GM21515 (cell line): Measurements from ENCODE around the gene CYP2A6.
A peak's percentile ranks its signal among the peaks of the same experiment; 100 is the strongest.

Source experiments
- ATAC-seq: cut with Tn5 transposase; IDR thresholded peaks from one replicate; pipeline ENCODE4 v1.9.1; 2021; ENCODE audit not compliant: unreplicated experiment

The CYP2A6 gene

GRCh38 chr19:40803857-40804782 lies 46.1 kb downstream of the CYP2A6 start:
- no peak for ATAC-seq

- ATAC-seq, result no peak
Measured at GRCh38 chr19:40803170-40803856, 46.9 kb downstream of the CYP2A6 start.

DNA sequence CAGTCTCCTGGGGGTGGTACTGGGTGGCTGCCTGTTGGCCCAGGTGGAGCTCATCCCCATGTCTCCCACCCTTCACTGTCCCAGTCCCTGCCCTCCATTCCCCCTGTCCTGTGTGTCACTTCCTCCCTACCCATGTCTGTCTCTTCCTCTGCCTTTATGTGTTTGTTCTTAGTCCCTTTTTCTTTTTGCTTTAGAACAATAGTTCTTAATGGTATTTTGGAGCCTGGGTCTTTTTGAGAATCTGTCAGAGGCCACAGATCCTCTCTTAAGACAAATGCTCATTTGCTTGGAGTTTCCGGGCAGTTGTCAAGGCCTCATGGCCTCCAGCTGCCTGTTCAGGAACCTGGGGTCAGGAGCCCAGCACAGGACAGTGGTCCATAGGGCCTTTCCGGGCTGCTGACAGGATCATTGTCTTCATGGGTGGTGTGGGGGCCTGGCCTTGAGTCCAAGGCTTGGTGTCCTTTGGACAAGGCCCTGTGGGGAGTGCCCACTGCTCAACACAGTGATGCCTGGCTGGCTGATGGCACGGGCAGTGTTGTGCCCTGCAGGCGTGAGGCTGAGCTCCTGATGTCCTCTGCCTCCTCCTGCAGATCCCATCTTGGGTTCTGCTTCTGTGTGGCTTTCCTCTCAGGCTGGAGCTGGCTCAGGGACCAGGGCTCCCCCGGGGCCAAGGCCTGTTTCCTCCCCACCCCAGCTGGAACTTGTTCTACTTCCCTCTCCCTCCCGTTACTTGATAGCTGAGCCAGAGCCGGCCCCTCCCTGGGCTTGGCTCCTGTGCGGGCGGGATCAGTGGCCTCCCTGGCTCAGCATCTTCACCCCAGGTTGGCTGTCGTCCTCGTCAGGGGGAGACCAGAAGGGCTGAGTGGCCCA lies 47.7 kb downstream of the CYP2A6 start:
- ATAC-seq, result no peak

DNA sequence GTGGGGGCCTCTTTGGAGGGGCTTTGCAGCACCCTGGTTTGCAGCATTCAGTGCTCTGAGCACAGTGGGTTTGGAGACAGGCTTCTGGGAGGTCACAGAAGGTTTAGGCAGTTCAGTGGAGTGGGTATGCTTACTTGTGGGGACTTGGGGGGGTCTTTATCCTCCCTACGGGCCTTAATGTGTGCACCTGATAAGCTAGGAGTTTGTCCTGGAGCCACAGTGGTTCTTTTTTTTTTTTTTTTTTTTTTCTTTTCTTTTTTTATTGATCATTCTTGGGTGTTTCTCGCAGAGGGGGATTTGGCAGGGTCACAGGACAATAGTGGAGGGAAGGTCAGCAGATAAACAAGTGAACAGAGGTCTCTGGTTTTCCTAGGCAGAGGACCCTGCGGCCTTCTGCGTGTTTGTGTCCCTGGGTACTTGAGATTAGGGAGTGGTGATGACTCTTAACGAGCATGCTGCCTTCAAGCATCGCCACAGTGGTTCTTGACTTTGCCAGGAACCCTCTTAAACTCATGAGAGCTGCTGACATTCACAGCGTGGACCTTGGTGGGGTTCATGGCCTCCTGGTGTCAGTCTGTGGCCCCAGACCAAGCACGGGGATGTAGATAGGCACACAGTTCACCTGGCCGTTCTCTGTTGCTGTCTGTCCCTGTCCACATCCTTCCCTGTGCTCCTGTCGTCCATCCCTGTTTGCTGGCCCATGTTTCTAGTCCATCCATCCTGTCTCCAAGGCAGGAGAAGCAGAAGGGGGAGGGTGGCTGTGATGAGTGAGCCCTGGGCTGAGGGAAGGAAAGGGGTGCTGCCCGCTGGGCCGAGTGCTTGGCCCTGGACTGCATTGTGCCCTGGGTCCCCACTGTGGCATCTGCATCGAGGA lies 48.6 kb downstream of the CYP2A6 start:
- no peak for ATAC-seq

DNA sequence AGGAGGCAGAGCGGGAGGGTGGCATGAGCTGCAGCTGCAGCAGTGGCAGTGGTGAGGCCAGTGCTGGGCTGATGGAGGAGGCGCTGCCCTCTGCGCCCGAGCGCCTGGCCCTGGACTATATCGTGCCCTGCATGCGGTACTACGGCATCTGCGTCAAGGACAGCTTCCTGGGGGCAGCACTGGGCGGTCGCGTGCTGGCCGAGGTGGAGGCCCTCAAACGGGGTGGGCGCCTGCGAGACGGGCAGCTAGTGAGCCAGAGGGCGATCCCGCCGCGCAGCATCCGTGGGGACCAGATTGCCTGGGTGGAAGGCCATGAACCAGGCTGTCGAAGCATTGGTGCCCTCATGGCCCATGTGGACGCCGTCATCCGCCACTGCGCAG lies 49.3 kb downstream of the CYP2A6 start:
- no peak for ATAC-seq

GRCh38 chr19:40800339-40800996 lies 49.8 kb downstream of the CYP2A6 start:
- no peak for ATAC-seq

GRCh38 chr19:40799558-40800338 lies 50.5 kb downstream of the CYP2A6 start:
- no peak for ATAC-seq

- ATAC-seq, result peak; percentile 65
Measured at GRCh38 chr19:40798683-40799557, 51.3 kb downstream of the CYP2A6 start, which contains the start of gene EGLN2. Gene EGLN2, plus strand, starts transcription at chr19:40799191. Its CDS starts 1,382 bp downstream, at chr19:40800573.

- ATAC-seq, result no peak
Measured at GRCh38 chr19:40797963-40798682, 52.1 kb downstream of the CYP2A6 start.

- ATAC-seq, result no peak
Measured at GRCh38 chr19:40797166-40797962, 52.9 kb downstream of the CYP2A6 start.
